Gastroesophageal sphincter (tissue), 4 donors: Measurements from ENCODE around the gene RDH14. TPM values are rescaled to one million over a fixed set of nuclear protein-coding genes. Genes with fewer than 3 reads are reported as not detected.

ENCODE experiments used
- ATAC-seq: fragments of 150-250 bp; one replicate; pipeline ENCODE4 v1.9.1; 2016; ENCODE audit warnings: mild to moderate bottlenecking, moderate library complexity
- H3K27ac ChIP-seq, 4 donors: fragments of 200-600 bp; sonication (generic) in 3 of 4; 1 replicate in 3 of 4; 2 replicates in 1 of 4; pipeline ENCODE4 v1.5.1; 2016 to 2019
- H3K27me3 ChIP-seq: fragments of 200-600 bp; sonication (generic); one replicate; pipeline ENCODE4 v1.5.1; 2019
- H3K36me3 ChIP-seq, 2 donors: fragments of 200-600 bp; sonication (generic); one replicate each; pipeline ENCODE4 v1.5.1; 2019; ENCODE audit warnings: control low read depth in 1 of 2
- H3K4me1 ChIP-seq, 3 donors: fragments of 200-600 bp; sonication (generic); 1 replicate in 2 of 3; 2 replicates in 1 of 3; pipeline ENCODE4 v1.5.1; 2016 to 2019; ENCODE audit warnings: control low read depth in 2 of 3
- H3K4me3 ChIP-seq, 2 donors: fragments of 200-600 bp; sonication (generic); one replicate each; pipeline ENCODE4 v1.5.1; 2019; ENCODE audit warnings: mild to moderate bottlenecking in 1 of 2, moderate library complexity in 1 of 2
- H3K9me3 ChIP-seq, 3 donors: fragments of 200-600 bp; sonication (generic); one replicate each; pipeline ENCODE4 v1.5.1; 2017 to 2019; ENCODE audit warnings: control low read depth in 2 of 3
- EP300 ChIP-seq: sonication (generic); formaldehyde crosslinking; IDR thresholded peaks from one replicate; pipeline ENCODE4 v1.6.1; 2017; ENCODE audit warnings: antibody characterized with exemption, mild to moderate bottlenecking
- POLR2A ChIP-seq, 2 donors: fragments of 450-650 bp; IDR thresholded peaks; one replicate each; pipeline ENCODE4 v1.6.1; 2017; ENCODE audit warnings: antibody characterized with exemption in 2 of 2, mild to moderate bottlenecking in 2 of 2, moderate library complexity in 1 of 2
- POLR2AphosphoS5 ChIP-seq: sonication (generic); formaldehyde crosslinking; IDR thresholded peaks from one replicate; pipeline ENCODE4 v1.6.1; 2017; ENCODE audit warnings: antibody characterized with exemption
- WGBS, 2 donors: methylation state at CpG; one replicate each; pipeline ENCODE4 v1.1.5; 2018; ENCODE audit warnings: low coverage in 1 of 2; 5-methylcytosine and 5-hydroxymethylcytosine counted together
- total RNA-seq, 4 donors: library from RNA; depleted of rRNA; stranded (reverse); fragments of >200 nt; gene quantifications; one replicate each; pipeline ENCODE4 v1.1.0, GENCODE V29; 2016
- TF ChIP-seq, protein P1 (sequence below), 4 experiments: fragments of 200-600 bp in 2 of 4; fragments of 450-650 bp in 2 of 4; sonication (generic) in 1 of 4; IDR thresholded peaks; one replicate each; pipeline ENCODE4 v1.5.1; 2017 to 2019; ENCODE audit warnings: antibody characterized with exemption in 4 of 4, mild to moderate bottlenecking in 2 of 4, moderate library complexity in 2 of 4

RDH14 gene
- total RNA-seq, 4 donors from 2014 or later = 49.7 to 76.3 (median 61.9) TPM

DNA sequence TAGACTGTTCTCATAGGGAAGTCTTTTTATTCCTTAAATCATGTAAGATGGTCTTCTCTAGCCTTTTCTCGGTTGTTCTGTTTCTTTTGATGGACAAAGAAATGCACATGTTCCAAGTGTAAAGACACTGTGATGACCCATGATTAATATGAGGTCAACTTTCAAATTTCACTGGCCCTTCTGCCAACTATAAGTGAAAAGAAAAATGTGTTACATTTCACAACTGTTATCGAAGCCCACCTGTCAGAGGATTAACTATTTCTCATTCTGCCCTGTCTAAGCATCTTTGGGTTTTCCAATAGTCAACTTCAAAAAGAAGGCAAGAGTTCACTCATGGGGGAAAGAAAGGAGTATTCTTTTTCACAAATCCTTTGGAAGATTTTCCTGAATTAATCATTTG lies 3.3 kb downstream of the RDH14 start:
- WGBS, 2 donors = 17 to 33% methylated on average over 2 of the region's 2 CpGs
- Histone ChIP-seq H3K4me3 (no peak overlapping the region), H3K27me3 (no peaks in the 10 kb centered on the region), H3K27ac (peak overlapping the region in 2 of 4 donors; percentile 98 to 99), H3K9me3 (no peaks in the 10 kb centered on the region), H3K36me3 (peaks cover 8 to 16% of the 10 kb centered on the region in 2 donors), H3K4me1 (peaks cover 19 to 77% (median 38%) of the 10 kb centered on the region in 3 donors)
- TF ChIP-seq, protein P1, sequence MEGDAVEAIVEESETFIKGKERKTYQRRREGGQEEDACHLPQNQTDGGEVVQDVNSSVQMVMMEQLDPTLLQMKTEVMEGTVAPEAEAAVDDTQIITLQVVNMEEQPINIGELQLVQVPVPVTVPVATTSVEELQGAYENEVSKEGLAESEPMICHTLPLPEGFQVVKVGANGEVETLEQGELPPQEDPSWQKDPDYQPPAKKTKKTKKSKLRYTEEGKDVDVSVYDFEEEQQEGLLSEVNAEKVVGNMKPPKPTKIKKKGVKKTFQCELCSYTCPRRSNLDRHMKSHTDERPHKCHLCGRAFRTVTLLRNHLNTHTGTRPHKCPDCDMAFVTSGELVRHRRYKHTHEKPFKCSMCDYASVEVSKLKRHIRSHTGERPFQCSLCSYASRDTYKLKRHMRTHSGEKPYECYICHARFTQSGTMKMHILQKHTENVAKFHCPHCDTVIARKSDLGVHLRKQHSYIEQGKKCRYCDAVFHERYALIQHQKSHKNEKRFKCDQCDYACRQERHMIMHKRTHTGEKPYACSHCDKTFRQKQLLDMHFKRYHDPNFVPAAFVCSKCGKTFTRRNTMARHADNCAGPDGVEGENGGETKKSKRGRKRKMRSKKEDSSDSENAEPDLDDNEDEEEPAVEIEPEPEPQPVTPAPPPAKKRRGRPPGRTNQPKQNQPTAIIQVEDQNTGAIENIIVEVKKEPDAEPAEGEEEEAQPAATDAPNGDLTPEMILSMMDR (IDR thresholded peaks at IDR 0.05) = no peak
- TF ChIP-seq POLR2AphosphoS5 = no peak
- TF ChIP-seq POLR2A (IDR thresholded peaks at IDR 0.05) = no peak
- no peak for TF ChIP-seq EP300
- no peak for ATAC-seq

DNA sequence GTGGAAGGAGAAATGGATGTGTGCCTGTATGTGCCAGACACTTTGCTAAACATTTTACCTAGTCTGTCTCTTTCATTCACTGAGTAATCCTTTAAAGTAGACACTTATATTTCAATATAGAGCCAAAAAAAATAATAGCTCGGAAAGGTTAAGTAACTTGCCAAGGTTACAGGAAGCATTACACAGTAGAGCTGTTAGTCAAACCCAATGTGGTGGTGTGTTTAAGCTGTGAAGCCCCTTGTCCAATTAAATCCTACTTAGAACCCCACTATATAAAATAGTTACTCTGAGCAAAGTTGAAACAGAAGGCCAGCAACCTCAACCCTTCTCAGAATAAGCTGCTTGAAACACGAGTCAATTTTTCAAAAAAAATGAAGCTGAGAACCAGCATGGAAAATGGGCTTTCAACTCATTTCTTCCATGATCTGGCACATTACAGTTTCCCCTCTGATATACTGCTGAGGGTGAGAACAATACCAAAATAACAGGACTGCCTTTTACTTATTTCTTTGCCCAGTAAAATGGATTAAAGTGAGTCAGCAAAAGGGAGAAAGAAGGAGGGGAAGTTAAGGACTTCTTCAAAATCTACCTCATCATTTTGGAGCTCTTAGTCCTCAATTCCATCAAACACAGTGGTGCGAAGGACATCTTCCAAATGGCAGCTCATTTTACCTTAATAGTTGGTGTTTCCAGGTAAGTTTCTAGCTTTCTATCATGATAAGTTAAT lies 7.9 kb downstream of the RDH14 start:
- Histone ChIP-seq H3K27ac (peak overlapping the region in 2 of 4 donors; percentile 15 to 26), H3K9me3 (no peaks in the 10 kb centered on the region), H3K27me3 (no peaks in the 10 kb centered on the region), H3K36me3 (peaks cover 8 to 16% of the 10 kb centered on the region in 2 donors), H3K4me1 (peaks cover 0 to 82% (median 30%) of the 10 kb centered on the region in 3 donors), H3K4me3 (no peak overlapping the region)
- no peak for TF ChIP-seq POLR2A (IDR thresholded peaks at IDR 0.05)
- TF ChIP-seq, protein P1 (IDR thresholded peaks at IDR 0.05) = no peak
- no peak for TF ChIP-seq POLR2AphosphoS5
- no peak for TF ChIP-seq EP300
- WGBS, 2 donors = 31 to 51% methylated on average over 3 of the region's 3 CpGs
- ATAC-seq = no peak

DNA sequence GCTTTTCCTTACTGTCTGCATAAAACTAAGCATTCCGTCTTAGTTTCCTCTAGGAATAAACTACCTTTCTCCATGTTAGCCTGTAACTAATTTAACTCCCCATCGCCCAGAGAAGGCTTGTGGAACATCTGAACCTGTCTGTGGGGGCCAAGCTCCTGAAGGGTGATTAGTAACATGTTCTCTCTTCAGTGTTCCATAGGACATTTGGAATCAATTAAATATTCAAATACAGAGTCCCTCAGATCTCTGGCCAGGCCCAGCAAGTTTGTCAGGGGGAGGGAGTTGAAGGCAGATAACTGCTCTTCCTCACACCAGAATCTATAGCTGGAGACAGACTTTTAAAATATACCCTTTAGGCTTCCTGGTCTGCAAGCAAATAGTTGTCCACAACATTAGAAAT lies 8.8 kb downstream of the RDH14 start:
- Histone ChIP-seq H3K27me3 (no peaks in the 10 kb centered on the region), H3K4me1 (peaks cover 0 to 82% (median 27%) of the 10 kb centered on the region in 3 donors), H3K27ac (peak overlapping the region in 1 of 4 donors; percentile 26), H3K4me3 (no peak overlapping the region), H3K36me3 (peaks cover 8 to 16% of the 10 kb centered on the region in 2 donors), H3K9me3 (no peaks in the 10 kb centered on the region)
- ATAC-seq = no peak
- 30% methylated on average over 2 of the region's 2 CpGs; no CpG with 5 or more reads in 1 of the 2 donors for WGBS, 2 donors
- TF ChIP-seq, protein P1 (IDR thresholded peaks at IDR 0.05) = no peak
- TF ChIP-seq EP300 = no peak
- no peak for TF ChIP-seq POLR2A (IDR thresholded peaks at IDR 0.05)
- TF ChIP-seq POLR2AphosphoS5 = no peak

DNA sequence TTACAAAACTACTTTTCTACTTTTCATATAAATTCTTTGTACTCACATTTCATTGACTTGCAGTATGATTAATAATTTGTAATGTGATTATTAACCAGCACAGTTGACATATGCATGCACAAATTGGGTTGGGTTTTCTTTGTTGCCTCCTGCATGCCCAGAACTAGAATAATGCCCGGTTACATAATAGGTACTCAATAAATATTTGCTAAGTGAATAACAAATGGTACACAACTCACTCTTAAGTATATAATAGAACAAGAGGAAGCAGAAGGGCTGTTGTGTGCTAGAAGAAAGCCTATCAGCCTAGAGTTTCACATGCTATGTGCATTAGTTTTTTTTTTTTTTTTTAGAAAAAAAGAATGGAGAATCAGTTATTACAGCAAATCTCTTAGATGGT lies 9.3 kb downstream of the RDH14 start:
- WGBS, 2 donors = 45 to 78% methylated on average over 1 of the region's 1 CpG
- Histone ChIP-seq H3K36me3 (peaks cover 5 to 16% of the 10 kb centered on the region in 2 donors), H3K4me3 (no peak overlapping the region), H3K4me1 (peaks cover 0 to 82% (median 26%) of the 10 kb centered on the region in 3 donors), H3K27ac (no peak overlapping the region), H3K9me3 (no peaks in the 10 kb centered on the region), H3K27me3 (no peaks in the 10 kb centered on the region)
- TF ChIP-seq EP300 (no peak), POLR2A (IDR thresholded peaks at IDR 0.05) (no peak), POLR2AphosphoS5 (no peak)
- TF ChIP-seq, protein P1 (IDR thresholded peaks at IDR 0.05) = no peak
- no peak for ATAC-seq

DNA sequence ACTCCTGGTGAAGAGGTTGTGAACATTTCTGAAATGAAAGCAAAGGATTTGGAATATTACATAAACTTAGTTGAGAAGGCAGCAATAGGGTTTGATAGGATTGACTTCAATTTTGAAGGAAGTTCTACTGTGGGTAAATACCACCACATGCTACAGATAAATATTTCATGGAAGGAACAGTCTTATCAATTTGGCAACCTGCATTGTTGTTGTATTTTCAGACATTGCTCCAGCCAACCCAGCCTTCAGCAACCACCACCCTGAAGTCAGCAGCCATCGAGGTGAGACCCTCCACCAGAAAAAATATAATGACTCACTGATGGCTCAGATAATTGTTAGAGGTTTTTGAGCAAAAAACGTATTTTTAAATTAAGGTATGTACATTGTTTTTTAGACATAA lies 10.0 kb downstream of the RDH14 start:
- no peak for ATAC-seq
- Histone ChIP-seq H3K4me3 (no peak overlapping the region), H3K36me3 (peaks cover 4 to 14% of the 10 kb centered on the region in 2 donors), H3K27me3 (no peaks in the 10 kb centered on the region), H3K27ac (no peak overlapping the region), H3K4me1 (peaks cover 0 to 83% (median 26%) of the 10 kb centered on the region in 3 donors), H3K9me3 (no peaks in the 10 kb centered on the region)
- no peak for TF ChIP-seq EP300
- no peak for TF ChIP-seq POLR2AphosphoS5
- TF ChIP-seq POLR2A (IDR thresholded peaks at IDR 0.05) = no peak
- TF ChIP-seq, protein P1 (IDR thresholded peaks at IDR 0.05) = no peak
- WGBS, 2 donors = 82 to 86% methylated on average over 2 of the region's 2 CpGs
